HG03575 (cell line): ENCODE measurements around the gene LIPC.

Source experiments
- ATAC-seq: cut with Tn5 transposase; IDR thresholded peaks from one replicate; pipeline ENCODE4 v1.9.1; 2021; ENCODE audit not compliant: unreplicated experiment, insufficient number of reproducible peaks, low FRiP score; ENCODE audit errors: extremely low read depth

LIPC gene

DNA sequence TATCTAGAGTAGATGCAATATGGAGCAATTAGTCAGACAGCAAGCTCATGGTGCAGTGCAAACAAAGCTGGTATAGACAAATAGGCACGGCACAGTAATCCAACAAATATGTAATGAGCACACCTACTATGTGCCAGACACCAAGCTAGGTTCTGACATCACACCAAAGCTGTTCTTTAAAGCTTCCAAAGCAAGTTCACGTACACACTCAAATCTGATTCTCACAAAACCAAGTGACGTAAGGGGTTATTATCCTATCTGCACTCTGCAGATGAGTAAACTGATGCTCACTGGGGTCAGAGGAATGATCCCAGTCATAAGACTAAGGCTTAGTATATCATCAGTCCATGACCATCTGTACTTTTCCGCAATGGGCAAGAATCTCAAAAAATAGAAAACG, 27.8 kb upstream of the LIPC start:
- ATAC-seq: no peak

GRCh38 chr15:58404722-58405121, 27.1 kb upstream of the LIPC start:
- no peak for ATAC-seq

DNA sequence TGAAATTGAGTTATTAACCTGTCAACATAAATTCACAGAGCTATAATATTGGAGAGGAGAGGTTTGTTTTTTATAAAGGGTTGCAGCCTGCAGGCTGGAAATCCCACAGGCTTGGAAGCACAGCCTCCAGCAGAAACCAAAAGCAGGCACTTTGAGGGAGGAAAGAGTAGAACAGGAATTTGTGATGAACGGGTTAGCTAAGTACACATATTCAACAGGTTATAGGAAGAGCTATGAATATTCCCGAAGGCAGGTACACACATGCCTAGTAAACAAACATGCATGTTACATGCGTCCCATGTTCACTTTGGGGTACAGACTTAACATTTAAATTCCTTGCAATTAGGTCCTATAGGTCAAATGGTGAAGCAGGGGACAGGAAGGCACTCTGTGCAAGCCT, 25.9 kb upstream of the LIPC start:
- ATAC-seq: no peak

- no peak for ATAC-seq
Measured at GRCh38 chr15:58406811-58407210, 25.0 kb upstream of the LIPC start.

GRCh38 chr15:58407236-58407775, 24.5 kb upstream of the LIPC start:
- ATAC-seq: no peak

DNA sequence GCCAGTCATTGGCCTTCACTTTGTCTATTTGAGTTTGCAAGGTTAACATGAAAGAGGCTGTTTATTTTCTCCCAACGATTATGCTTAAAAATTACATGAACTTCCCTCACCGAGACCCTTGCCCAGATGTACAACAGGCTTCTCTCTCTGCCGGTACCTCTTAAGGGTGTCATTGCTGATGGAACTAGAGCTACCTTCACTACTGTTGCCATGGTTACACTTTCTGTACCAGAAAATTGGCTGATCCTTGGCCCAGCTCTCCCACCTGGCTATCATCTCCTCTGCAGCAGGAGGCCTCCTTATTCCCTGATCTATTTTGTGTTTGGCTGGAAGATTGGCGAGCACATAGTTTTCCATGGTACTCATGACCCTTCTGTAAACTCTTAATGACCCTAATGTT, 24.0 kb upstream of the LIPC start:
- ATAC-seq: no peak

- ATAC-seq: no peak
Measured at GRCh38 chr15:58409861-58410260, 21.9 kb upstream of the LIPC start.

DNA sequence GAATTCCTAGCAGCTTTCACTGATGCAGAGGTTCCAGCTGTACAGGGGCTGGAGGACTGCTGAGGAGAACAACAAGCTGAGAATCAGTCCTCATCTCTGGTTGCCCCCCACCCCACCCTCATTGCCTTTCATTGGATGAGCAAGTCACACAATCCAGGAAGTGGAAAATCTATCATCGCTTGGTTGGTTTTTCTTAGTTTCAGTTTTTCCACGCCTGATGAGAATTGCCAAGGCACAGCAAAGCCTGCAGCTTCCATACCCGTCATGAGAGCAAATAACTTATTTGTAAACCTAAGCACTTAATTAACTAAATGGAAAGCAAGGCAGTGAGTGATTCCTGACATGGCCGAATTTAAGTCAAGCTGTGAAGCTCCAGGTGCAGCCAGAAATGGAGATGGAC, 21.4 kb upstream of the LIPC start:
- ATAC-seq: no peak

GRCh38 chr15:58413253-58413652, 18.5 kb upstream of the LIPC start:
- no peak for ATAC-seq

GRCh38 chr15:58415636-58416035, 16.2 kb upstream of the LIPC start:
- ATAC-seq: no peak

DNA sequence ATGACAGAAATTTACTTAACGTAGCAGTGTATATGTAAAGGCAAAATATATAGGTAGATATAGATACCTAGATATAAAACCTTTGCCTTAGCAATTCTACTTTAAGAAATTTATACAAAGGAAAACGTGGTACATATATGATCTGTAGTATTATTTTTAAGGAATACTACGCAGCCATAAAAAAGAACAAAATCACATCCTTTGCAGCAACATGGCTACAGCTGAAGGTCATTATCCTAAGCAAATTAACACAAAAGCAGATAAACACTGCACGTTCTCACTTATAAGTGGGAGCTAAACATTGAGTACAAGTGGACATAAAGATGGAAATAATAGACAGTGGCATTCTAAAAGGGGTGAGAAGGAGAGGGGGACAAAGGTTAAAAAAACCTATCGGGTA, 14.8 kb upstream of the LIPC start:
- ATAC-seq: no peak

GRCh38 chr15:58418135-58418534, 13.7 kb upstream of the LIPC start:
- no peak for ATAC-seq

DNA sequence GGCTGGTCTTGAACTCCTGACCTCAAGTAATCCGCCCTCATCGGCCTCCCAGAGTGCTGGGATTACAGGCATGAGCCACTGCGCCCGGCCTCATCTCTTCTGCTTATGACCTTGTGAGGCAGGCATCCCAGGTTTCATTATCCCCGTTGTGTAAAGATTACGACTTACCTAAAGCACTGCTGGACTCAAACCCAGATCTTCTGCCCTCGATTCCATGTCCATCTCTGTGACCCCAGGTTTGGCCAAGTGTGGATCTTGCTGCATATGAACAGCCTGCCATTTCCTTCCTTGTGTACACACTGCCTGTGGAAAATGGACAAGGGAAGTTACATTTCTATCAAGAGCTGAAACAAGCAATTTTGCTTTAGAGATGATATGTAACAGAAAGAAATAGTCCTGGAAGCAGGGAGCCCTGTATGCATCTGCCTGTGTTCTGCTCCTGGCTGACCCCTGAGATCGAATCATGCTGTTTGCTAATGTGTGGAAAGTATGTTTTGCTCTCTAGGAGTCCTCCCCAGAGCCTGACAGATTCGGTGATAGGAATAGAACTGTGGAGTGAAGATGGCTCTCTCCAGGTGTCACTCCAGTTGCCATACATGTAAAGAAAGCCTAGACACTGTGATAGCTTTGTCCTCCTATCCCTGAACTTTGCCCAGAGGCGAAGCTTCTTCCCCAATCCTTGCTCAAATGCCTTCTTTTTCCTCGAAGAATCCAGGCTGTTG, 11.8 kb upstream of the LIPC start:
- ATAC-seq: no peak

- no peak for ATAC-seq
Measured at GRCh38 chr15:58420579-58421043, 11.2 kb upstream of the LIPC start.

GRCh38 chr15:58423205-58423604, 8.6 kb upstream of the LIPC start:
- ATAC-seq: no peak

- no peak for ATAC-seq
Measured at GRCh38 chr15:58423831-58424608, 7.8 kb upstream of the LIPC start.

GRCh38 chr15:58424722-58425121, 7.1 kb upstream of the LIPC start:
- no peak for ATAC-seq

DNA sequence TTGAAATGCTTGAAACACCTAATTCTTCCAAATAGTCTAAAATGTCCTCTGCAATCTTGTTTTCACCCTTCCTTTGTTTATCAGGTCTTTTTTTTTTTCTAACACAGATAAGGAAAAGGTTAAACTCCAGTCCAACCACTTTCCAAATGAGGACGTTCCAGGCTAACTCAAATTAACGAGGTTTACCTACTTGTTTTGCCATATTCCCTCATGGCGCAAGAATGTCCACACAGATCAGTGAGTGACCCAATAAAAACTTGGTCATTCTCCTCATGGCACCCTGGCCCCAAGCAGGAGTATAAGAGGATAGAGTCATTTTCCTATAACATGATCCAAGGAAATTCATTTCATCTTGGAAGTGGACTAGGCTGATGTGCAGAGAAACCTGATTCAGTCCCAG, 6.6 kb upstream of the LIPC start:
- no peak for ATAC-seq

GRCh38 chr15:58425834-58426233, 6.0 kb upstream of the LIPC start:
- no peak for ATAC-seq

DNA sequence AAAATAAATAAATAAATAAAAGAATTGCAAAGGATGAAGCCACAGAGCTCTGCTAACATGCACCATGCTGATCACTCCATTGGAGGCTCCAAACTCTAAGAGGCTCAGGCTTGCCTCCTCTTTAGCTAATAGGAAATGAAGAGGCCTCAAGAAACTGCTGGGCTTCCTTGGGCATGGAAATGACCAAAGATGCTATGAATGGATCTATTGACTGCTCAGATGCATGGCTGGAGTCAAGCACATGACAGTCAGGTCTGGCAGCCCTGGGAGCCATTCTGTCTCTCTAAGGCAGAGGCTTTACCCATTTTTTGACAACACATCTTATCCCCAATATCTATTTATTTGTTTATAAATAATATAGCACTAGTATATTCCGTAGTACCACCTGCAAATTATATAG, 5.3 kb upstream of the LIPC start:
- ATAC-seq: no peak
